GM23338 (cell line): Measurements from ENCODE around the gene ZDHHC7.

Source experiments
- CREB1 ChIP-seq: fragments of 250-450 bp; sonication (Bioruptor Pico); IDR thresholded peaks from 2 replicates; pipeline ENCODE4 v1.5.0; 2020; ENCODE audit warnings: low read depth, mild to moderate bottlenecking, moderate library complexity
- CTCF ChIP-seq, 2 experiments: fragments of 200-600 bp in 1 of 2; sonication (generic) in 1 of 2; conservative IDR thresholded peaks; 2 replicates each; pipeline versions ENCODE4 v1.5.1 to v1.6.1; 2016 to 2017; ENCODE audit warnings: antibody characterized with exemption in 2 of 2, low read depth in 2 of 2, mild to moderate bottlenecking in 2 of 2, moderate library complexity in 1 of 2
- ETS1 ChIP-seq: IDR thresholded peaks from 2 replicates; pipeline ENCODE4 v1.6.1; 2016; ENCODE audit warnings: antibody characterized with exemption
- EZH2 ChIP-seq: fragments of 200-600 bp; sonication (generic); IDR thresholded peaks from one replicate; pipeline ENCODE4 v1.8.0; 2017; ENCODE audit warnings: antibody characterized with exemption, mild to moderate bottlenecking, low read depth; ENCODE audit not compliant: unreplicated experiment
- POLR2AphosphoS5 ChIP-seq: IDR thresholded peaks from 2 replicates; pipeline ENCODE4 v1.6.1; 2016; ENCODE audit warnings: antibody characterized with exemption, low read depth
- REST ChIP-seq: IDR thresholded peaks from one replicate; pipeline ENCODE4 v1.6.1; 2018; ENCODE audit warnings: antibody characterized with exemption; ENCODE audit not compliant: unreplicated experiment

- TF ChIP-seq CTCF (conservative IDR thresholded peaks at IDR 0.05; ENCODE audit: low read depth in 2 of 2) (no peak), EZH2 (no peak), CREB1 (CRISPR knock-in tag) (no peak), POLR2AphosphoS5 (no peak), REST (no peak), ETS1 (no peak)
Observed at GRCh38 chr16:85057948-85058347, 46.6 kb upstream of the ZDHHC7 start.
